Liver (tissue), 9 donors: ENCODE data around the gene DAB1. TPM values are rescaled to one million over a fixed set of nuclear protein-coding genes. Genes with fewer than 3 reads are reported as not detected.

Experiments used
- DNase-seq: peaks from one replicate; pipeline ENCODE4 v3.0.0-alpha.2; 2017; ENCODE audit warnings: low spot score
- H3K27ac ChIP-seq, 2 donors: one replicate each; pipeline ENCODE4 v1.7.0; 2013; ENCODE audit warnings: inconsistent platforms in 2 of 2, low read length in 2 of 2, control low read depth in 1 of 2, low read depth in 1 of 2, mild to moderate bottlenecking in 1 of 2
- H3K27me3 ChIP-seq, 4 donors: one replicate each; pipeline versions ENCODE4 v1.6.1 to v1.7.0; 2013; ENCODE audit warnings: low read length in 3 of 4, inconsistent platforms in 1 of 4, mild to moderate bottlenecking in 1 of 4, moderate library complexity in 1 of 4; ENCODE audit not compliant: control insufficient read depth in 4 of 4, insufficient read depth in 4 of 4
- H3K36me3 ChIP-seq, 4 donors: one replicate each; pipeline versions ENCODE4 v1.6.1 to v1.7.0; 2013; ENCODE audit warnings: low read length in 3 of 4, mild to moderate bottlenecking in 3 of 4, low read depth in 1 of 4, moderate library complexity in 1 of 4; ENCODE audit not compliant: control insufficient read depth in 4 of 4, insufficient read depth in 3 of 4
- H3K4me1 ChIP-seq, 4 donors: one replicate each; pipeline versions ENCODE4 v1.6.1 to v1.7.0; 2013; ENCODE audit warnings: low read length in 3 of 4, mild to moderate bottlenecking in 3 of 4, moderate library complexity in 1 of 4; ENCODE audit not compliant: control insufficient read depth in 4 of 4, insufficient read depth in 4 of 4
- H3K4me3 ChIP-seq, 3 donors: one replicate each; pipeline versions ENCODE4 v1.6.1 to v1.7.0; 2013; ENCODE audit warnings: low read length in 3 of 3, control low read depth in 1 of 3, low read depth in 1 of 3, mild to moderate bottlenecking in 1 of 3
- H3K9ac ChIP-seq, 2 donors: one replicate each; pipeline ENCODE4 v1.7.0; 2013; ENCODE audit warnings: low read length in 2 of 2, mild to moderate bottlenecking in 2 of 2, moderate library complexity in 2 of 2, control low read depth in 1 of 2, low read depth in 1 of 2
- H3K9me3 ChIP-seq, 4 donors: one replicate each; pipeline versions ENCODE4 v1.6.1 to v1.7.0; 2013; ENCODE audit warnings: low read length in 3 of 4; ENCODE audit not compliant: control insufficient read depth in 4 of 4
- ATF3 ChIP-seq: IDR thresholded peaks from 2 replicates; pipeline ENCODE4 v1.6.1; 2016; ENCODE audit warnings: antibody characterized with exemption
- EGR1 ChIP-seq, 2 donors: IDR thresholded peaks; 2 replicates each; pipeline ENCODE4 v1.6.1; 2016 to 2018; ENCODE audit warnings: antibody characterized with exemption in 2 of 2, low read depth in 2 of 2
- FOXA1 ChIP-seq: IDR thresholded peaks from 2 replicates; pipeline ENCODE4 v1.6.1; 2016; ENCODE audit warnings: antibody characterized with exemption
- FOXA2 ChIP-seq: IDR thresholded peaks from 2 replicates; pipeline ENCODE4 v1.6.1; 2016; ENCODE audit warnings: antibody characterized with exemption
- HNF4G ChIP-seq: IDR thresholded peaks from 2 replicates; pipeline ENCODE4 v1.6.1; 2016; ENCODE audit warnings: antibody characterized with exemption
- JUND ChIP-seq, 2 donors: IDR thresholded peaks; 2 replicates each; pipeline ENCODE4 v1.6.1; 2016; ENCODE audit warnings: antibody characterized with exemption in 2 of 2
- REST ChIP-seq: IDR thresholded peaks from 2 replicates; pipeline ENCODE4 v1.6.1; 2016; ENCODE audit warnings: antibody characterized with exemption, mild to moderate bottlenecking
- RXRA ChIP-seq, 2 donors: IDR thresholded peaks; 2 replicates each; pipeline ENCODE4 v1.6.1; 2017 to 2018; ENCODE audit warnings: antibody characterized with exemption in 2 of 2, mild to moderate bottlenecking in 1 of 2
- TAF1 ChIP-seq: conservative IDR thresholded peaks from 2 replicates; pipeline ENCODE4 v1.6.1; 2016; ENCODE audit warnings: antibody characterized with exemption, mild to moderate bottlenecking
- WGBS: extraction: QIAGEN DNeasy Blood & Tissue Kit; methylation state at CpG from one replicate; pipeline ENCODE4 v1.1.7; 2013; 5-methylcytosine and 5-hydroxymethylcytosine counted together
- polyA plus RNA-seq, 2 donors: library from polyadenylated mRNA; stranded (reverse) in 1 of 2; unstranded in 1 of 2; fragments of 200-250 nt in 1 of 2; fragments of >200 nt in 1 of 2; fragmentation: Nextera tagmentation in 1 of 2; extraction: Ambion mirVana in 1 of 2; gene quantifications; one replicate each; pipeline versions ENCODE4 v1.2.1 to v1.2.3, GENCODE V29; 2013 to 2015
- total RNA-seq, 2 donors: library from RNA; depleted of rRNA; stranded (reverse); fragments of >200 nt; gene quantifications; one replicate each; pipeline ENCODE4 v1.2.3, GENCODE V29; 2014
- donor health status: healthy.
- donor health status: healthy.
- donor health status: healthy.
- donor health status: healthy.
- donor health status: healthy.

DAB1 gene
- total and polyA plus RNA-seq, 4 donors: 0.54 to 1.7 (median 1.2) TPM

- TF ChIP-seq HNF4G: no peak
- no peak for TF ChIP-seq FOXA2
- no peak for TF ChIP-seq FOXA1
- TF ChIP-seq EGR1 (IDR thresholded peaks at IDR 0.05; ENCODE audit: low read depth in 2 of 2): no peak
- no peak for TF ChIP-seq REST
- no peaks in the 10 kb centered on the region for H3K9me3 ChIP-seq
- no peaks in the 10 kb centered on the region for H3K27me3 ChIP-seq
- no peak overlapping the region for H3K4me3 ChIP-seq
- peaks cover 0 to 13% (median 4%) of the 10 kb centered on the region in 4 donors for H3K4me1 ChIP-seq
- no peak for DNase-seq
- H3K36me3 ChIP-seq: no peaks in the 10 kb centered on the region
- no peak overlapping the region for H3K27ac ChIP-seq
- 63% methylated on average over 3 of the region's 3 CpGs for WGBS
- H3K9ac ChIP-seq: no peak overlapping the region
Measured at GRCh38 chr1:57065442-57065841, 358.4 kb downstream of the DAB1 start.

- WGBS: 85% methylated on average over 7 of the region's 7 CpGs
- Histone ChIP-seq H3K9me3 (no peaks in the 10 kb centered on the region), H3K9ac (no peak overlapping the region), H3K36me3 (no peaks in the 10 kb centered on the region), H3K27ac (no peak overlapping the region), H3K4me3 (no peak overlapping the region), H3K27me3 (no peaks in the 10 kb centered on the region), H3K4me1 (peaks cover 0 to 13% (median 4%) of the 10 kb centered on the region in 4 donors)
- TF ChIP-seq JUND (IDR thresholded peaks at IDR 0.05): no peak
- no peak for TF ChIP-seq ATF3
- TF ChIP-seq TAF1: no peak
- TF ChIP-seq RXRA (IDR thresholded peaks at IDR 0.05): no peak
- TF ChIP-seq FOXA1: no peak
- no peak for TF ChIP-seq REST
- DNase-seq: no peak
Measured at GRCh38 chr1:57064379-57065140, 359.3 kb downstream of the DAB1 start.
